Measurements from ENCODE around the gene ARRDC2.
A peak's percentile ranks its signal among the peaks of the same experiment; 100 is the strongest.
"Not testable (repeated sequence)": the region's sequence is repeated elsewhere in the genome, so short reads cannot be mapped to it uniquely, and the experiment has no call there.

The ARRDC2 gene

GRCh38 chr19:18017275-18018083, 9.5 kb downstream of the ARRDC2 start:
- DNase-seq: no peak

- no peak for DNase-seq
These were observed 12.5 kb downstream of the ARRDC2 start for GRCh38 chr19:18020212-18021085.

DNA sequence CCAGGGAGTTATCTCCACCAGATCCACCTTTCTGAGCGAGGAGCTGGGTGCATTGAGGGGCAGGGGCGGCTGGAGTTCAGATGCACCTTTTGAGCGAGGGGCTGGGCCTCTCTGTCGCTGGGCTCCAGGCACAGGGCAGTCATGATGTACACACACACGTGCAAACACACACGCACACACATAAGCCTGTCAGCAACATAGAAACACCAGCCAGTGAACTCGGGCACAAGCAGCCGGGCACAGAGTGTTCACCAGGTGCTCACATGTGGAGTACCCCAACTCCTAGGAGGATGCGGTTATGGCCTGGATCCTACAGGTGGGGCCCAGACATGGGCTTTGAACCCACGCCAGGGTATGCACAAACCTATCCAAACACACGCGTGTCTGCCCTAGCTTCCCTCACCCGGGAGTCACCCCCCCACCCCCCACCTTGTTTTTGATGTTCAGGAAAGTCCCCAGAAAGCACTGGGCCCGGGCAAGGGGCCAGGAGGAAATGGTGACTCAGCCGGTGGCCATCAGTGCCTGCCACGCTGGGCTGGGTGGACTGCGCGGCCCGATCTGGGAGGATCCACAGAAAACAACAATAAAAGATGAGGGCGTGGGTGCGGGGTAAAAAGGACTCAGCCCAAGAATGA, 13.3 kb downstream of the ARRDC2 start:
- DNase-seq: peak in 1 of 2 donors; percentile 47

DNA sequence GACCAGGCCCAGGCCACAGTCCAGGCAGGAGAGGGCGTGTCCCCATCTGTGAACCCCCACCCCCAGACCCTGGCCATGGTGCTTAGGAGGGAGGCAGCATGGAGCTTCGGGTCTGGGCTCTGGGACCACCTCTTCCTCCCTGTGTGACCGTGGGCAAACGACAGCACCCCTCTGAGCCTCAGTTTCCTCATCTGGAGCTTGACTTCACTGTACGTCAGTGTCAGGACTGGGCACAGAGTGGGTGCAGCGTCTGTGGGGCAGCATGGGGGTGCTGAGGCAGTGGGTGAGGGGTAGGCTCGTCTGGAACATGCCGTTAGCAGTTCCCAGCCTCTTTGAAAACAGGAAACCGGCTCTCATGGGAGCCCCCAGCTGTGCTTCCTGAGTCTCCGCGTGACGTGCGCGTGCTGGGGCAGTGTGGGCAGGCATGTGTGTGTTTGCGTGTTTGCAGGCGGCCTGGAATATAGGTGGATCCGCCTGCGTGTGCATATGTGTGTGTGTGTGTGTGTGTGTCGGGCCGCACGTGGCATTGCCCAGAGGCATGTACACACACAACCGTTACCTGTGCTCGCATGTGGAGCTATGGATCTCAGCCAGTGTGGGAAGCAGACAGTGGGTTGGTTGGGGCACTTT, 15.8 kb downstream of the ARRDC2 start:
- DNase-seq: no peak

DNA sequence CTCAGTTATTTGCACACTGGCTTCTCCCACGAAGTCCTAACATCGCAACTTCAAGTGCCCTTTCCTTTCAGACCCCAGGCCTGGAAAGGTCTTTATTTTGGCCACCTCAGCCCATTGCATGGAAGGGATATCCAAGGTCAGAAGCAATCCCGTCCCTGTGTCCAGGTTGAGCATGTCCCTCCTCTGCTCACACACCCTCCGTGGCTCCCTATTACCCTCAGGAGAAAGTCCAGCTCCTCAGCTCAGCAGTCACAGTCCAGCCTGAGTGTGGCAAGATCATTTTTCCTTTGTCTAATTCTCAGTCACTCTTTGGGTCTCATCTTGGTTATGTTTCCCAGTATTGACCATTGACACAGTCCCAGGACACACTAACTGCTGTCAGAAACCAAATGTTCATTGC, 19.2 kb downstream of the ARRDC2 start:
- no peak for DNase-seq

GRCh38 chr19:18029617-18030338, 21.8 kb downstream of the ARRDC2 start:
- DNase-seq: no peak

- DNase-seq: not testable (repeated sequence)
These were observed 23.4 kb downstream of the ARRDC2 start for GRCh38 chr19:18031401-18031800.

GRCh38 chr19:18032102-18032501, 24.1 kb downstream of the ARRDC2 start:
- DNase-seq: not testable (repeated sequence)

- DNase-seq: no peak
These were observed 33.1 kb downstream of the ARRDC2 start for GRCh38 chr19:18041054-18041453.

GRCh38 chr19:18043676-18044075, 35.7 kb downstream of the ARRDC2 start:
- no peak for DNase-seq

GRCh38 chr19:18044825-18045304, 36.9 kb downstream of the ARRDC2 start:
- peak; percentile 79 to 83 for DNase-seq

- peak in 1 of 2 donors; percentile 5 for DNase-seq
These were observed 37.5 kb downstream of the ARRDC2 start for GRCh38 chr19:18045307-18046050.

DNA sequence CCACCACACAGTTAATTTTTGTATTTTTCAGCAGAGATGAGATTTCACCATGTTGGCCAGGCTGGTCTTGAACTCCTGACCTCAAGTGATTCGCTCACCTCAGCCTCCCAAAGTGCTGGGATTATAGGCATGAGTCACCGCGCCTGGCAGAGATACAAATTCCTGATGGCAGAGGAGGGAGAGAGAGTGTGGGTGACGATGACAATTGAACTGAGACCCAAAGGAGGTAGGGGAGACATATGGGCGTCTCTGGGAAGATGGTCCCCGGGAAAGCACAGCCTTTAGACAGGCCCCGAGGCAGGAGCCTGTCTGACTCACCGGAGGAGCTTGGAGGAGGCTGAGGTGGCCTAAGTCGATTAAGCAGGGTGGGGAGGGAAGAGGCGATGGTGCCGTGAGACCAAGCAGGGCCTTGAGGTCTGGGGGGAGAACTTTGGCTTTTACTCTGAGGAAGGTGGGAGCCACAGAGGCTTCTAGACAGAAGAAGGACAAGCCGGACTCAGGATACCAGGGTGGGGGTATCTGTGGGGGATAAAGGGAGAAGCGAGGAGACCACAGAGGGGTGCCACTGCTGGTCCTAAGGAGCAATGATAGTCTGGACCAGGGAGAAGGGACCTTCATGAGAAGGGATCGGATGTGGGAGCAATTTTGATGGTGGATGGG, 38.2 kb downstream of the ARRDC2 start:
- DNase-seq: no peak

GRCh38 chr19:18049385-18049784, 41.4 kb downstream of the ARRDC2 start:
- no peak for DNase-seq

- no peak for DNase-seq
These were observed 43.9 kb downstream of the ARRDC2 start for GRCh38 chr19:18051887-18052286.

GRCh38 chr19:18053576-18054219, 45.7 kb downstream of the ARRDC2 start:
- no peak for DNase-seq

GRCh38 chr19:18055967-18056366, 48.0 kb downstream of the ARRDC2 start:
- no peak for DNase-seq

DNA sequence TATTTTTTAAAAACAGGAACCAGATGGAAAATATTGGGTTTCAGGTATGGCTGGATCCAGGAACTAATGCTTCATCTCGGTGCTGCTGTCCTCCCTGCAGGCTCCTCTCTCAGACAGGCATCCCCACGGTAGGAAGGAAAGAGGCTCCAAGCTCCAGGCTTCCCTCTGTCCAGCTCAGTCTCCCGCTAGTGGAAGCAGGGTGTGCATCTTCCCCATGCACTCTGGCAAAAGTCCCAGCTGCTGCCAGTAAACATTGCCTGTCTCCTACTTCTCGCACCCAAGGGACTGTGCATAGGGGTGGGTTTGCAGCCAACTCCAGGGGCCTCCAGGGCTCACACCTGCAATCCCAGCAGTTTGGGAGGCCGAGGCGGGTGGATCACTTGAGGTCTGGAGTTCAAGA, 49.6 kb downstream of the ARRDC2 start:
- no peak for DNase-seq

GRCh38 chr19:18058208-18059009, 50.4 kb downstream of the ARRDC2 start:
- peak; percentile 78 to 80 for DNase-seq
